Activated CD4-positive, alpha-beta T cell treated with anti-CD3 and anti-CD28 coated beads, Interleukin-2, amount 50 U/mL, for 24 hours (primary cell): ENCODE results near the gene TBC1D22A.
A peak's percentile ranks its signal among the peaks of the same experiment; 100 is the strongest.

Experiments
- DNase-seq, 2 donors: peaks; one replicate each; pipeline ENCODE4 v3.0.0-alpha.2; 2020; ENCODE audit warnings: low read depth in 1 of 2, low spot score in 1 of 2

The TBC1D22A gene

DNA sequence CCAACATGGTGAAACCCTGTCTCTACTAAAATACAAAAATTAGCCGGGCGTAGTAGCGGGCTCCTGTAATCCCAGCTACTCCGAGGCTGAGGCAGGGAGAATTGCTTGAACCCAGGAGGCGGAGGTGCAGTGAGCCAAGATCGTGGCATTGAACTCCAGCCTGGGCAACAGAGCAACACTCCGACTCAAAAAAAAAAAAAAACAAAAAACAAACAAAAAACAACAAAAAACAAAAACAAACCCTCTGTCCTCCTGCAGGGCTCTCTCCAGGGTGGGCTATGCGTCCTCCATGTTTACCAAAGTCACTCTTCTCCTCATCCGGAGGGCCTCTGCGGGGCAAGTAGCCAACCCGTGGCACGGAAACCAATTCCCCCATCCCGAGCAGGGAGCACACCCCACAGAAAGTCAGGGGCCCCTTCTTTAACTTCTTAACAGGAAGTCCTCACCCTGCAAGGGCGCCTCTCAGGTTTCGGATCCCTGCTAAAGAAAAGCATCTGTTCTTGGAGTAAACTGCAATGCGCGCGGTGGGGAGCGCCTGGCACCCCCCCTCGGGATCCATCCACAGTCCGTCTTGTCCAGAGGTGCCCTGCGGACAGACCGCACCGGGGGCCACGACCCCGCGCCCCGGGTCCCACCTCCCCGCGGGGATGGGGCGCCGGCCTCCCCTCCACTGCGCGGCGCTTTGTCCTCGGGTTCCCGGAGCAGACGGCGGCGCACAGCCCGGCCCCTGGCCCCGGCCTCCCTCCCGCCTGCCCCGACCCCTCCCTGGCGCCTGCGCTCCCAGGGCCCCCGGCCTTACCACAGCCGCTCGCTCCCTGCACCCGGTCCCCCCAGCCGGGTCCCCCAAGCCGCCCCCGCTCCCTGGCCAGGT is 25.1 kb upstream of the TBC1D22A start:
- DNase-seq, result peak in 1 of 2 donors; percentile 32

DNA sequence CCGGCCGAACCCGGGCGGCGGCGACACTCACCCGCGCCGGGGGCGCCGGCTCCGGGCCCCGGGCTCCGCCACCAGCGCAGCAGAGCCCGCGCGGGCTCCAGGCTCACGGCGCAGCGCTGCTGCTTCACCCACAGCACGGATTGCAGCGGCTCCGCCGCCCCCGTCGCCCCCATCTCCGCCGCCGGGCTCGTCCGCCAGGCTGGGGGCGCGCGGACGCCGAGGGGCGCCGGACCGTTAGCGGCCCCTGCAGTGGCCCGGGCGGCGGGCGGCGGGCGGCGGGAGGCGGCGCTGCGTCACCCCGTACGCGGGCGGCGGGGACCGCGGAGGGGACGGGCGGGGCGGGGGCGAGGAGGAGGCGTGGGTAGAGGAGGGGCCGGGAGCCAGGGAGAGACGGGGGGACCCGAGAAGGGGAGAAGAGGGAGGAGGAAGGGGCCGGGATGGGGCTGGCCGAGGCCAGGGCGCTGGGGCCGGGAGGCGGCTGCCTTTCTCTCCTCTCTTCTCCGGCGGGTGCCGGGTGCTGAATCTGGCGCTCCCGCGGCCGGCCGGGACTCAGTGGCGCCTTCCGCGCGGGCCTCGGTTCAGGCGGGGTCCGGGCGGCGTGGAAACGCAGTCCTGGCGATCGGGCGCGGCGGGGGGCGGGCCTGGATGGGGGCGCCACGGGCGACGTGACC is 24.3 kb upstream of the TBC1D22A start, which contains the start of gene CERK:
TSS of gene CERK (minus strand) at position 277 of the 671 bp plus-strand sequence. CDS start at position 173, 104 bp downstream.
- DNase-seq, result no peak

- DNase-seq, result no peak
Measured at GRCh38 chr22:46738647-46739093, 23.8 kb upstream of the TBC1D22A start.

- no peak for DNase-seq
Measured at GRCh38 chr22:46739094-46739870, 23.2 kb upstream of the TBC1D22A start.

- no peak for DNase-seq
Measured at GRCh38 chr22:46740910-46741780, 21.3 kb upstream of the TBC1D22A start.

DNA sequence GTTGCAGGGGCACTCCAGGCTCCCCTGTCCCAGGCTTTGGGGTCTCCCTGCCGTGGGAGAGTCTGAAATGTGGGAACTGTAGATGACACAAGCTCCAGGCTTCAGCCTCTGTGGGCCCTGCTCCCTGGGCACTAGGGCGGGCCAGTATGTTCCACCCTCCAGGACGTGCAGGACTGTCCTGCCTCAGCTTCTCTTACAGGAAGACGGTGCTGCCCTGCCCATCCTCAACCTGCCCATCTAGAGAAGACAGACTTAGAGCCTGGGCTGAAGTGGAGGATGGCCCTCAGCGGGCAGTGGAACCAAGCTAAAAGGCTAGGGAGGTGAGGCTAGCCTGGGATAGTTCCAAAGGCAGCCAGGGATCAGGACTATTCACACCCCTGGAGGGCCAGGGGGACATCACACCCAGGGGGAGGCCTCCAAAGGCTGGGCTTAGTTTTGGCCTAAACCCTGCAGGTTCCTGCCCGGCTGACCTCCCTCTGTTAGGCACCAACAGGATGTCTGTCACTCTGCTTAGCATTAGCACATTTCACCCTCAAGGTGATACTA is 20.4 kb upstream of the TBC1D22A start:
- DNase-seq, result no peak

DNA sequence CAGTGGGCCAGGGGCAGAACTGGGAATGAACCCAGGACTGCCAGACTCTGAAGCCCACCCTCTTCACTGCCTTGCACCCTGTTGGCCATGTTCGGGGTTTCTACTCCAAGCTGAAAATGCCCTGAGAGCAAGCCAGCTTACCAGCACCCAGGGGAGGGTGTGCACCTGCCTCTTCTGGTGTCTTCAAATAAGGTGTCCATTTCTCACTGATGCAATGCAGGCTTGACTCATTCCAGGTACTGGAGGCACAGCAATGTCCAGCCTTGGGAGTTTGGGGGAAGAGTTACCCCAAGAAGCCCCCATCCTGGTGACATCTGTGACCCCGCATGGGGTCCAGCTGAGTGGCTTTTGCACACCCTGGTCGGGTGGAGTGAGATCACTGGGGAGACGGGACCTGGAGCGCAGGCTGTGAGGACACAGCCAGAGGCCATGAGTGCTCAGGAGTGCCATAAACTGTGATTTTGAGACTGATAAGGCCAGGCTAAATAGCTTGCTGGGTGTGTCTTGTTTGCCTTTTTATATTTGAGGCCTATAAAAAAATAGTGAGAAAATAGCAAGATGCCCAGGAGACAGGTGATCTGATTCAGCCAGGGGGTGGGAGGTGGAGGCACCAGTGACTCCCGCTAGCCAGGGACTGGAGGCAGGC is 19.8 kb upstream of the TBC1D22A start:
- DNase-seq, result no peak

- no peak for DNase-seq
Measured at GRCh38 chr22:46744581-46744980, 17.9 kb upstream of the TBC1D22A start.

GRCh38 chr22:46746192-46746591 is 16.3 kb upstream of the TBC1D22A start:
- DNase-seq, result no peak

DNA sequence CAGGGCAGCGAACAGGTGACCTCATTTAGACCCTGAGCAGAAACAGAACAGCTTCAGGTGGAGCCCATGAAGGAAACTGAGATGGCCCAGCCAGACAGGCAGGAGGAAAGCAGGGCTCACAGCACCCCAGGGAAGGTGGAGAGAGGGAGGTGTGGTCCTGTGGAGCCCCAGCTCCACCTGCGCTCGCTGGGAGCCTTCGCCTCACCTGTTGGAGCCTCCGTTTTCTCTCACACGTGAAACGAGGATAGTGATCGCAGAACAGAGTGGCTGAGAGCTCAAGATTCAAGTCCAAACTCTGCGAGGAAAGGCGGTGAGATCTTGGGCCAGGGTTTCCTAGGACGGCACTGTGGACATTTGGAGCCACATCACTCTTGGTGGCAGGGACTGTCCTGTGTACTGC is 15.8 kb upstream of the TBC1D22A start:
- DNase-seq, result no peak

DNA sequence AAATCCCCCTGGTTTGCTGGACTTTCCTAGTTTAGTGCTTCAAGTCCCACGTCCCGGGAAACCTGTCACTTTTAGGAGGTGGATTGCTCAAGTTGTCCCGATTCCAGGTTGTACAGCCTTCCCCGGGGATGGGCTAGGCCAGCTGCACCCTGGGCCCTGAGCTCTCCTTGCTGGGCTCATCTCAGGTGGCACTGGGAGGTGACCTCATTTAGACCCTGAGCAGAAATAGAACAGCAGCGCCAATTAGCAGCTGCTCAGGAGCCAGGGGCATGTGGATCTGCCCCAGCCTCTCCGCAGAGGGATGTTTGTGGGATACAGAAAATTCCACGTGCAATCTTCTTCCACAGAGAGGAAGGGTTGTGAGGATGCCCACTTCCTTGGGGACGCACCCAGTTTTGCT is 14.8 kb upstream of the TBC1D22A start:
- no peak for DNase-seq

GRCh38 chr22:46748206-46748907 is 14.1 kb upstream of the TBC1D22A start:
- DNase-seq, result no peak

DNA sequence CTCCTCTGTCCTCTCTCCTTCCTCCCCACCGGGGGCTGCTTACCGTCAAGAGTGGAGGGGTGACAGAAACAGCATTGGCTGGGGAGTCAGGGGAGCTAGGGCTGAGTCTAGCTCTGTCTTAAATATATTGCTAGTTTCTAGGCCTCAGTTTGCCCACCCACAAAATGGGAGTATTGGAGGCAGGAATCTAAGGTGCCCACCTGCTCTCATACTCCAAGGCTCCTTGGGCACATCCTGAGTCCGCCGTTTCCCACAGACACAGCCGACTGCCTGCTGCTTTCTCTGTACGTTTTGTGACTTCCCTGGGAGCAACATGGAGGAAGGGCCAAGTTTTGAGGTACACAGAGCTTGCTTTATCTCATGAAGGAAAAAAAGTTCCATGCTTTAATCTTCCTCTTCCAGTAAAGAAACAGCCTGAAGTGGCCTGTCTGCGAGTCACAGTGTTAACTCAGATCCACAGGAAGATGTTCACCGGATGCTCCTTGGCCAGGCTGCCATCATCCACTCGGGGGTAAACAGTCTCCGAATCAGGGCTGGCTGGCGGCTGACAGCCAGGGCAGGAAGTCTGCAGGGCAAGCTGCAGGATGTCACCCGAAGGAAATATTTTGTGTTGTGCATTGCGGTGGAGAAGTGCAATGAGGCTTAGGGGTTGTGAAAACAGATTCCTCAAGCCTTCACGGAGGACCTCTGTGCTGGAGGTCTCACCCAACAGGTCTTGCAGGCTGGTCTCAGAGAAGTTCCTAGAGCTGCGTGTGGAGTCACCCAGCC is 13.4 kb upstream of the TBC1D22A start:
- peak in 1 of 2 donors; percentile 47 for DNase-seq

DNA sequence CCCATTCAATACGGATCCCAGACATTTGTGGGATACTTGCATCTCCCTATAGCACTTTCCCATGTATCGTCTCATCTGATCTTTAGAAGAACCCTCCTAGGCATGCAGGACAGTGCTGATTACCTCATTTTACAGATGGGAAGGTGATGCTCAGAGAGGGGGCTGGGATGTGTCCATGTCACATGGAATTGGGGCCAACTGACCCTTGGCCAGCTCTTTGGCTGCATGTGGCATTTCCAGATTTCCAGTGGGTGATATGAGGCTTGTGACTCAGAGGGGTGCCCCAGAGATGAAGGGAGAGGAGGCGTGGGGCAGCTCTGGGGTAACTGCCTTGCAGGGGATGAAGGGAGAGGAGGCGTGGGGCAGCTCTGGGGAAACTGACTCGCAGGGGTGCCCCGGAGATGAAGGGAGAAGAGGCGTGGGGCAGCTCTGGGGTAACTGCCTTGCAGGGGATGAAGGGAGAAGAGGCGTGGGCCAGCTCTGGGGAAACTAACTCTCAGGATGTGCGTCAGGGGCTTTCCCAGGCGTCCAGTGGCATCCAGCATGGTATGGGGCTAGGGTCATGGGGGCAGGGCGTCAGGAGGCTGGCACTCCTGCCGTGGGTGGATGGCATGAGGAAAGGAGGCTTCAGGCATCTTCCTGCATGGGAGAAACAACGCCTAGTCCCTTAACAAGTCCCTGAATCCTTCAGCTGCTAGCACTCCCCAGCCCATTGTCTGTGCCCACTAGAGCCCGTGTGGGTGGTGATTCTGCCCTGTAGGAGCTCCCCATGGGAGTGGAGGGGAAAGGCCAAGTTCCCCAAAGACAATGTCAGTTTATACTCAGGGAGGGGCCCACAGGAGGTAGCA is 12.5 kb upstream of the TBC1D22A start:
- no peak for DNase-seq

- no peak for DNase-seq
Measured at GRCh38 chr22:46750530-46750800, 12.0 kb upstream of the TBC1D22A start.

DNA sequence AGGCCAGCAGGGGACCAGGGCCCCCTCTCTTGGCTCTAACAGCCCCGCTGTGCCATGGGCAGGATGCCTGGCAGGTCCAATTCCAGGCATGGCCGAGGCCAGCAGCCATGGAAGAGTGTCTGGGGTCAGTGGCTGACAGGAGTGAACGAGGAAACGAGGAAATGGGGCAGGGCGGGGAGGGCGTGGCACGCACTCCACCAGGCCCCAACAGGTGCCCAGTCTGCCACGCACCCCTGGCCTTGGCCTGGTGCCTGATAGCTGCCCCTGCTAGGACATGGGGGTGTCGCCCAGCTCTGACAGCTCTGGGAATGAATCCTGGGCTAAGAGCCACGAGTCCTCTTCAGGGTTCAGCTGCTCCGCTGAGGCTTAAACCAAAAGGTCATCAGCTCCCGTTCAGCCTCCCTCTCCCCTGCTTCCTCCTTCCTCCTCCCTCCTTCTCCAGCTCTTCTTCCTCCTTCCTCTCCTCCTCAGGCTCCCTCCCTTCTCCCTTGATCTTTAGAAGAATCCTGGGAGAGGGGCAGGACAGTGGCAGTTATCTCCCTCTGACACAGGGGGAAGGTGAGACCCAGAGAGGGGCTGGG is 11.5 kb upstream of the TBC1D22A start:
- no peak for DNase-seq

GRCh38 chr22:46752286-46752987 is 10.0 kb upstream of the TBC1D22A start:
- DNase-seq, result no peak
